ENCODE results near the gene LDLRAP1. TPM values are rescaled to one million over a fixed set of nuclear protein-coding genes. Genes with fewer than 3 reads are reported as not detected.

LDLRAP1 gene
- total and polyA plus RNA-seq, 2 experiments from 2014 or later, result 9.6 to 22.7 TPM

DNA sequence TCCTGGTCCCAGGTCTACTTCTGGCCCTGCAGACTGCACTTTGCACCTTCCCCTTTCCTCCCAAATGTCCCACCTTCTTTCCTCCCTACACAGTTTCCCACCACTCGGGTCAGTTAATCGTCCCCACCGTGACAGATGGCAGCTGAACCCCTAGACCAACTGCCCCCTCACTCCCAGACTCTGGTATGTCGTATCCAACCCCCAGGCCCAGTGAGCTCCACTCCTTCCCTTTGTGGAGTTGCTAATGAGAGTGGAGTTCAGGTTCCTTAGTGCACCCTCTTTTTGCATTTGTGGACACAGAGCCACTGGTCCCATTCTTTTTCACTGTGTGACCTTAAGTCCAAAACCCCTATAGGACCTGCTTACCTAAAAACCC, 75.0 kb downstream of the LDLRAP1 start:
- peaks cover 6% of the 10 kb centered on the region for H4K20me1 ChIP-seq (replicated peaks; ENCODE audit: insufficient read depth)
- peaks cover 6% of the 10 kb centered on the region; the same call in 1 of the 2 replicates for H3K79me2 ChIP-seq (replicated peaks; ENCODE audit: insufficient read depth)
- ATAC-seq (no peak), DNase-seq (ENCODE audit: low spot score) (peak; percentile 24)
- no peaks in the 10 kb centered on the region for H3K9me2 ChIP-seq (ENCODE audit: insufficient read depth)
- H3K27me3 Mint-ChIP-seq (ENCODE audit: insufficient read depth, low read depth, poor library complexity), result peaks cover 21% of the 10 kb centered on the region
- H3K4me3 Mint-ChIP-seq, result peak overlapping the region; percentile 65
- H3K9me3 Mint-ChIP-seq, result no peaks in the 10 kb centered on the region
- peaks cover 28% of the 10 kb centered on the region for H3K4me1 Mint-ChIP-seq
- H3K27me3 ChIP-seq (ENCODE audit: insufficient read depth), result peaks cover 16% of the 10 kb centered on the region
- H3K36me3 Mint-ChIP-seq (ENCODE audit: low read depth), result no peaks in the 10 kb centered on the region; the same call in 2 of the 3 replicates
- peak overlapping the region; percentile 81 for H3K4me3 ChIP-seq
- peak overlapping the region; percentile 96 for H3K4me2 ChIP-seq
- peaks cover 23% of the 10 kb centered on the region for H3K4me1 ChIP-seq (ENCODE audit: insufficient read depth)
- H2AFZ ChIP-seq, result peak overlapping the region; percentile 98; the same call in 1 of the 2 replicates
- TF ChIP-seq STAT1 (IDR thresholded peaks at IDR 0.05; ENCODE audit: unreplicated experiment) (no peak), EZH2phosphoT487 (IDR thresholded peaks at IDR 0.05; ENCODE audit: unreplicated experiment) (no peak), NANOG (IDR thresholded peaks at IDR 0.05; ENCODE audit: borderline replicate concordance) (no peak), EZH2 (IDR thresholded peaks at IDR 0.05; ENCODE audit: low read depth, unreplicated experiment) (no peak), ZNF331 (CRISPR knock-in tag; IDR thresholded peaks at IDR 0.05; ENCODE audit: low read depth) (no peak), CREB1 (CRISPR knock-in tag; IDR thresholded peaks at IDR 0.05; ENCODE audit: low read depth) (no peak), POLR2AphosphoS5 (IDR thresholded peaks at IDR 0.05; ENCODE audit: low read depth) (no peak), JUNB (IDR thresholded peaks at IDR 0.05; ENCODE audit: unreplicated experiment) (no peak), ZNF114 (CRISPR knock-in tag; IDR thresholded peaks at IDR 0.05) (no peak)
- TF ChIP-seq, protein P1, sequence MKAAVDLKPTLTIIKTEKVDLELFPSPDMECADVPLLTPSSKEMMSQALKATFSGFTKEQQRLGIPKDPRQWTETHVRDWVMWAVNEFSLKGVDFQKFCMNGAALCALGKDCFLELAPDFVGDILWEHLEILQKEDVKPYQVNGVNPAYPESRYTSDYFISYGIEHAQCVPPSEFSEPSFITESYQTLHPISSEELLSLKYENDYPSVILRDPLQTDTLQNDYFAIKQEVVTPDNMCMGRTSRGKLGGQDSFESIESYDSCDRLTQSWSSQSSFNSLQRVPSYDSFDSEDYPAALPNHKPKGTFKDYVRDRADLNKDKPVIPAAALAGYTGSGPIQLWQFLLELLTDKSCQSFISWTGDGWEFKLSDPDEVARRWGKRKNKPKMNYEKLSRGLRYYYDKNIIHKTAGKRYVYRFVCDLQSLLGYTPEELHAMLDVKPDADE (IDR thresholded peaks at IDR 0.05), result no peak
- TF ChIP-seq, protein P2, sequence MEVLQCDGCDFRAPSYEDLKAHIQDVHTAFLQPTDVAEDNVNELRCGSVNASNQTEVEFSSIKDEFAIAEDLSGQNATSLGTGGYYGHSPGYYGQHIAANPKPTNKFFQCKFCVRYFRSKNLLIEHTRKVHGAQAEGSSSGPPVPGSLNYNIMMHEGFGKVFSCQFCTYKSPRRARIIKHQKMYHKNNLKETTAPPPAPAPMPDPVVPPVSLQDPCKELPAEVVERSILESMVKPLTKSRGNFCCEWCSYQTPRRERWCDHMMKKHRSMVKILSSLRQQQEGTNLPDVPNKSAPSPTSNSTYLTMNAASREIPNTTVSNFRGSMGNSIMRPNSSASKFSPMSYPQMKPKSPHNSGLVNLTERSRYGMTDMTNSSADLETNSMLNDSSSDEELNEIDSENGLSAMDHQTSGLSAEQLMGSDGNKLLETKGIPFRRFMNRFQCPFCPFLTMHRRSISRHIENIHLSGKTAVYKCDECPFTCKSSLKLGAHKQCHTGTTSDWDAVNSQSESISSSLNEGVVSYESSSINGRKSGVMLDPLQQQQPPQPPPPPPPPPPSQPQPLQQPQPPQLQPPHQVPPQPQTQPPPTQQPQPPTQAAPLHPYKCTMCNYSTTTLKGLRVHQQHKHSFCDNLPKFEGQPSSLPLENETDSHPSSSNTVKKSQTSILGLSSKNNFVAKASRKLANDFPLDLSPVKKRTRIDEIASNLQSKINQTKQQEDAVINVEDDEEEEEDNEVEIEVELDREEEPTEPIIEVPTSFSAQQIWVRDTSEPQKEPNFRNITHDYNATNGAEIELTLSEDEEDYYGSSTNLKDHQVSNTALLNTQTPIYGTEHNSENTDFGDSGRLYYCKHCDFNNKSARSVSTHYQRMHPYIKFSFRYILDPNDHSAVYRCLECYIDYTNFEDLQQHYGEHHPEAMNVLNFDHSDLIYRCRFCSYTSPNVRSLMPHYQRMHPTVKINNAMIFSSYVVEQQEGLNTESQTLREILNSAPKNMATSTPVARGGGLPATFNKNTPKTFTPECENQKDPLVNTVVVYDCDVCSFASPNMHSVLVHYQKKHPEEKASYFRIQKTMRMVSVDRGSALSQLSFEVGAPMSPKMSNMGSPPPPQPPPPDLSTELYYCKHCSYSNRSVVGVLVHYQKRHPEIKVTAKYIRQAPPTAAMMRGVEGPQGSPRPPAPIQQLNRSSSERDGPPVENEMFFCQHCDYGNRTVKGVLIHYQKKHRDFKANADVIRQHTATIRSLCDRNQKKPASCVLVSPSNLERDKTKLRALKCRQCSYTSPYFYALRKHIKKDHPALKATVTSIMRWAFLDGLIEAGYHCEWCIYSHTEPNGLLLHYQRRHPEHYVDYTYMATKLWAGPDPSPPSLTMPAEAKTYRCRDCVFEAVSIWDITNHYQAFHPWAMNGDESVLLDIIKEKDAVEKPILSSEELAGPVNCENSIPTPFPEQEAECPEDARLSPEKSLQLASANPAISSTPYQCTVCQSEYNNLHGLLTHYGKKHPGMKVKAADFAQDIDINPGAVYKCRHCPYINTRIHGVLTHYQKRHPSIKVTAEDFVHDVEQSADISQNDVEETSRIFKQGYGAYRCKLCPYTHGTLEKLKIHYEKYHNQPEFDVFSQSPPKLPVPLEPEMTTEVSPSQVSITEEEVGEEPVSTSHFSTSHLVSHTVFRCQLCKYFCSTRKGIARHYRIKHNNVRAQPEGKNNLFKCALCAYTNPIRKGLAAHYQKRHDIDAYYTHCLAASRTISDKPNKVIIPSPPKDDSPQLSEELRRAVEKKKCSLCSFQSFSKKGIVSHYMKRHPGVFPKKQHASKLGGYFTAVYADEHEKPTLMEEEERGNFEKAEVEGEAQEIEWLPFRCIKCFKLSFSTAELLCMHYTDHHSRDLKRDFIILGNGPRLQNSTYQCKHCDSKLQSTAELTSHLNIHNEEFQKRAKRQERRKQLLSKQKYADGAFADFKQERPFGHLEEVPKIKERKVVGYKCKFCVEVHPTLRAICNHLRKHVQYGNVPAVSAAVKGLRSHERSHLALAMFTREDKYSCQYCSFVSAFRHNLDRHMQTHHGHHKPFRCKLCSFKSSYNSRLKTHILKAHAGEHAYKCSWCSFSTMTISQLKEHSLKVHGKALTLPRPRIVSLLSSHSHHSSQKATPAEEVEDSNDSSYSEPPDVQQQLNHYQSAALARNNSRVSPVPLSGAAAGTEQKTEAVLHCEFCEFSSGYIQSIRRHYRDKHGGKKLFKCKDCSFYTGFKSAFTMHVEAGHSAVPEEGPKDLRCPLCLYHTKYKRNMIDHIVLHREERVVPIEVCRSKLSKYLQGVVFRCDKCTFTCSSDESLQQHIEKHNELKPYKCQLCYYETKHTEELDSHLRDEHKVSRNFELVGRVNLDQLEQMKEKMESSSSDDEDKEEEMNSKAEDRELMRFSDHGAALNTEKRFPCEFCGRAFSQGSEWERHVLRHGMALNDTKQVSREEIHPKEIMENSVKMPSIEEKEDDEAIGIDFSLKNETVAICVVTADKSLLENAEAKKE (CRISPR knock-in tag; IDR thresholded peaks at IDR 0.05), result no peak
- TF ChIP-seq, protein P3, sequence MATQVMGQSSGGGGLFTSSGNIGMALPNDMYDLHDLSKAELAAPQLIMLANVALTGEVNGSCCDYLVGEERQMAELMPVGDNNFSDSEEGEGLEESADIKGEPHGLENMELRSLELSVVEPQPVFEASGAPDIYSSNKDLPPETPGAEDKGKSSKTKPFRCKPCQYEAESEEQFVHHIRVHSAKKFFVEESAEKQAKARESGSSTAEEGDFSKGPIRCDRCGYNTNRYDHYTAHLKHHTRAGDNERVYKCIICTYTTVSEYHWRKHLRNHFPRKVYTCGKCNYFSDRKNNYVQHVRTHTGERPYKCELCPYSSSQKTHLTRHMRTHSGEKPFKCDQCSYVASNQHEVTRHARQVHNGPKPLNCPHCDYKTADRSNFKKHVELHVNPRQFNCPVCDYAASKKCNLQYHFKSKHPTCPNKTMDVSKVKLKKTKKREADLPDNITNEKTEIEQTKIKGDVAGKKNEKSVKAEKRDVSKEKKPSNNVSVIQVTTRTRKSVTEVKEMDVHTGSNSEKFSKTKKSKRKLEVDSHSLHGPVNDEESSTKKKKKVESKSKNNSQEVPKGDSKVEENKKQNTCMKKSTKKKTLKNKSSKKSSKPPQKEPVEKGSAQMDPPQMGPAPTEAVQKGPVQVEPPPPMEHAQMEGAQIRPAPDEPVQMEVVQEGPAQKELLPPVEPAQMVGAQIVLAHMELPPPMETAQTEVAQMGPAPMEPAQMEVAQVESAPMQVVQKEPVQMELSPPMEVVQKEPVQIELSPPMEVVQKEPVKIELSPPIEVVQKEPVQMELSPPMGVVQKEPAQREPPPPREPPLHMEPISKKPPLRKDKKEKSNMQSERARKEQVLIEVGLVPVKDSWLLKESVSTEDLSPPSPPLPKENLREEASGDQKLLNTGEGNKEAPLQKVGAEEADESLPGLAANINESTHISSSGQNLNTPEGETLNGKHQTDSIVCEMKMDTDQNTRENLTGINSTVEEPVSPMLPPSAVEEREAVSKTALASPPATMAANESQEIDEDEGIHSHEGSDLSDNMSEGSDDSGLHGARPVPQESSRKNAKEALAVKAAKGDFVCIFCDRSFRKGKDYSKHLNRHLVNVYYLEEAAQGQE (IDR thresholded peaks at IDR 0.05; ENCODE audit: unreplicated experiment), result no peak
- TF ChIP-seq, protein P4, sequence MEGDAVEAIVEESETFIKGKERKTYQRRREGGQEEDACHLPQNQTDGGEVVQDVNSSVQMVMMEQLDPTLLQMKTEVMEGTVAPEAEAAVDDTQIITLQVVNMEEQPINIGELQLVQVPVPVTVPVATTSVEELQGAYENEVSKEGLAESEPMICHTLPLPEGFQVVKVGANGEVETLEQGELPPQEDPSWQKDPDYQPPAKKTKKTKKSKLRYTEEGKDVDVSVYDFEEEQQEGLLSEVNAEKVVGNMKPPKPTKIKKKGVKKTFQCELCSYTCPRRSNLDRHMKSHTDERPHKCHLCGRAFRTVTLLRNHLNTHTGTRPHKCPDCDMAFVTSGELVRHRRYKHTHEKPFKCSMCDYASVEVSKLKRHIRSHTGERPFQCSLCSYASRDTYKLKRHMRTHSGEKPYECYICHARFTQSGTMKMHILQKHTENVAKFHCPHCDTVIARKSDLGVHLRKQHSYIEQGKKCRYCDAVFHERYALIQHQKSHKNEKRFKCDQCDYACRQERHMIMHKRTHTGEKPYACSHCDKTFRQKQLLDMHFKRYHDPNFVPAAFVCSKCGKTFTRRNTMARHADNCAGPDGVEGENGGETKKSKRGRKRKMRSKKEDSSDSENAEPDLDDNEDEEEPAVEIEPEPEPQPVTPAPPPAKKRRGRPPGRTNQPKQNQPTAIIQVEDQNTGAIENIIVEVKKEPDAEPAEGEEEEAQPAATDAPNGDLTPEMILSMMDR (conservative IDR thresholded peaks at IDR 0.05; ENCODE audit: low read depth in 2 of 2), result no peak
- no peak overlapping the region for H3K27ac Mint-ChIP-seq
- peaks cover 4% of the 10 kb centered on the region for H3F3A ChIP-seq (replicated peaks; ENCODE audit: low read depth)
- H3K36me3 ChIP-seq (ENCODE audit: insufficient read depth), result no peaks in the 10 kb centered on the region
- no peak overlapping the region for H3K27ac ChIP-seq (ENCODE audit: low read depth)

All from GM23338 (cell line).